ENCODE results near the gene CCDC28B. TPM values are rescaled to one million over a fixed set of nuclear protein-coding genes. Genes with fewer than 3 reads are reported as not detected.
"Not testable (repeated sequence)": the region's sequence is repeated elsewhere in the genome, so short reads cannot be mapped to it uniquely, and the experiment has no call there.

Gene CCDC28B
- polyA plus RNA-seq, 2 of the 4 experiments (the other 2 are of a cell fraction) = 1.2 to 4.4 TPM

DNA sequence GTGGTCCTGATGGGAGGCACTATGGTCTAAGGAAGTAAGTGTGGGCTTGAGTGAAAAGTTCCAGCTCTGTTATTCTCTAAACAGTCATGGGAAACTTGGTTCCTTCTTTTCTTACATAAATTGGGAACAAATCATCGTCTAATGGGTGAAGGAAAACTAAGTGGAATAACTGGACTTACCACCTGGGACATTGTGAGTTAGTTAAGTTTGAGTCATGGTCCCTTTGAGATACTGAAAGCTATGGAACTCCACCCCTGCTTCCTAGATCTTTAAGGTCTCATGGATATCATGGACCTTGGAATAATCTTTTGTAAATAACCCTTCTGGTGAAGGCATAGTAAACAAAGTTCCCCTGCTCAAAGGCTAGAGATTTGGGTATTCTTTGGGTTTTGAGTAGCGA lies 37.0 kb upstream of the CCDC28B start:
- no peak for ATAC-seq
- H3K4me2 ChIP-seq = no peak overlapping the region
- H3K4me1 ChIP-seq = no peaks in the 10 kb centered on the region
- no peak for FAIRE-seq
- no peak overlapping the region for H3K27ac ChIP-seq
- 95% methylated on average over 2 of the region's 2 CpGs for WGBS (ENCODE audit: missing lambda C conversion rate)
- no peaks in the 10 kb centered on the region for H3K9me3 ChIP-seq
- H3K4me3 ChIP-seq = no peak overlapping the region
- no peak for TF ChIP-seq ZFP36 (IDR thresholded peaks at IDR 0.05; ENCODE audit: borderline replicate concordance, partially characterized antibody)
- no peak for TF ChIP-seq ZSCAN20 (CRISPR knock-in tag; IDR thresholded peaks at IDR 0.05)
- TF ChIP-seq GATA3 (IDR thresholded peaks at IDR 0.05; ENCODE audit: borderline replicate concordance) = no peak
- no peak for TF ChIP-seq JUNB (IDR thresholded peaks at IDR 0.05)
- no peak for TF ChIP-seq FOSB (CRISPR knock-in tag; IDR thresholded peaks at IDR 0.05)
- no peak for TF ChIP-seq CBX8 (IDR thresholded peaks at IDR 0.05)
- no peak for TF ChIP-seq POLR2A (IDR thresholded peaks at IDR 0.05; ENCODE audit: low read length)
- TF ChIP-seq, protein P1, sequence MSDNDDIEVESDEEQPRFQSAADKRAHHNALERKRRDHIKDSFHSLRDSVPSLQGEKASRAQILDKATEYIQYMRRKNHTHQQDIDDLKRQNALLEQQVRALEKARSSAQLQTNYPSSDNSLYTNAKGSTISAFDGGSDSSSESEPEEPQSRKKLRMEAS (IDR thresholded peaks at IDR 0.05) = no peak
- no peak for TF ChIP-seq JUN (IDR thresholded peaks at IDR 0.05)
- TF ChIP-seq NPAS2 (CRISPR knock-in tag; IDR thresholded peaks at IDR 0.05; ENCODE audit: borderline replicate concordance) = no peak
- TF ChIP-seq REST (IDR thresholded peaks at IDR 0.05) = no peak
- no peak for DNase-seq (ENCODE audit: low read depth in 1 of 2, low spot score in 1 of 2)
- ChIA-PET POLR2A (no interaction called here), CTCF (interaction anchor here (0.6 kb wide), 1 partner anchor 832 kb away, joined by 3 read pairs; no protein-coding TSS in a partner anchor)

DNA sequence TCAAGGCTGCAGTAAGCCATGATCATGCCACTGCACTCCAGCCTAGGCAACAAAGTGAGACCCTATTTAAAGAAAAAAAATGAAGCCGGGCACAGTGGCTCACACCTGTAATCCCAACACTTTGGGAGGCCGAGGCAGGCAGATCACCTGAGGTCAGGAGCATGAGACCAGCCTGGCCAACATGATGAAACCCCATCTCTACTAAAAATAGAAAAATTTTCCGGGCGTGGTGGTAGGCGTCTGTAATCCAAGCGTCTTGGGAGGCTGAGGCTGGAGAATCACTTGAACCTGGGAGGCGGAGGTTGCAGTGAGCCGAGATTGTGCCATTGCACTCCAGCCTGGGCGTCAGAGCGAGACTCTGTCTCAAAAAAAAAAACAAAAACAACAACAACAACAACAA lies 34.8 kb upstream of the CCDC28B start:
- CTCF ChIA-PET = interaction anchor here (1.2 kb wide), 1 partner anchor 12 kb away, joined by 3 read pairs; no protein-coding TSS in a partner anchor
- H3K4me3 ChIP-seq; POLR2A ChIA-PET; H3K9me3 ChIP-seq; H3K27ac ChIP-seq; H3K4me2 ChIP-seq; H3K4me1 ChIP-seq; DNase-seq (ENCODE audit: low read depth in 1 of 2, low spot score in 1 of 2); ATAC-seq; FAIRE-seq: not testable (repeated sequence)
- 96% methylated on average over 10 of the region's 10 CpGs for WGBS (ENCODE audit: missing lambda C conversion rate)

GRCh38 chr1:32170991-32171390 lies 29.4 kb upstream of the CCDC28B start:
- no peak for FAIRE-seq
- WGBS (ENCODE audit: missing lambda C conversion rate) = 87% methylated on average over 4 of the region's 4 CpGs

More at GRCh38 chr1:32170991-32171390, 29.4 kb upstream of the CCDC28B start:
- POLR2A ChIA-PET = no interaction called here
- H3K9me3 ChIP-seq = no peaks in the 10 kb centered on the region
- no peak overlapping the region for H3K27ac ChIP-seq
- peaks cover 7% of the 10 kb centered on the region; the same call in 2 of the 3 replicates for H3K4me1 ChIP-seq
- H3K4me3 ChIP-seq = no peak overlapping the region
- no peak overlapping the region for H3K4me2 ChIP-seq
- ATAC-seq = no peak
- CTCF ChIA-PET = no interaction called here
- TF ChIP-seq RAD21 (conservative IDR thresholded peaks at IDR 0.05 in 1 of 2, IDR thresholded peaks at IDR 0.05 in 1 of 2) (no peak), HOXB13 (CRISPR knock-in tag; IDR thresholded peaks at IDR 0.05; ENCODE audit: low read depth) (no peak), ZNF302 (CRISPR knock-in tag; IDR thresholded peaks at IDR 0.05) (no peak), BCL3 (IDR thresholded peaks at IDR 0.05) (no peak)
- TF ChIP-seq, protein P2, sequence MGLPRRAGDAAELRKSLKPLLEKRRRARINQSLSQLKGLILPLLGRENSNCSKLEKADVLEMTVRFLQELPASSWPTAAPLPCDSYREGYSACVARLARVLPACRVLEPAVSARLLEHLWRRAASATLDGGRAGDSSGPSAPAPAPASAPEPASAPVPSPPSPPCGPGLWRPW (IDR thresholded peaks at IDR 0.05) = no peak
- TF ChIP-seq, protein P3, sequence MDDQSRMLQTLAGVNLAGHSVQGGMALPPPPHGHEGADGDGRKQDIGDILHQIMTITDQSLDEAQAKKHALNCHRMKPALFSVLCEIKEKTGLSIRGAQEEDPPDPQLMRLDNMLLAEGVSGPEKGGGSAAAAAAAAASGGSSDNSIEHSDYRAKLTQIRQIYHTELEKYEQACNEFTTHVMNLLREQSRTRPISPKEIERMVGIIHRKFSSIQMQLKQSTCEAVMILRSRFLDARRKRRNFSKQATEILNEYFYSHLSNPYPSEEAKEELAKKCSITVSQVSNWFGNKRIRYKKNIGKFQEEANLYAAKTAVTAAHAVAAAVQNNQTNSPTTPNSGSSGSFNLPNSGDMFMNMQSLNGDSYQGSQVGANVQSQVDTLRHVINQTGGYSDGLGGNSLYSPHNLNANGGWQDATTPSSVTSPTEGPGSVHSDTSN (IDR thresholded peaks at IDR 0.05) = no peak
- DNase-seq (ENCODE audit: low read depth in 1 of 2, low spot score in 1 of 2) = no peak

Data from A549 (cell line).